ENCODE results near the gene CCDC27. TPM values are rescaled to one million over a fixed set of nuclear protein-coding genes. Genes with fewer than 3 reads are reported as not detected.

The CCDC27 gene
- total RNA-seq, 1 experiment from 2014 or later = not detected

GRCh38 chr1:3814065-3814464, 61.8 kb downstream of the CCDC27 start:
- POLR2A ChIA-PET = no interaction called here
- Histone ChIP-seq H3K4me3 (replicated peaks in 1 of 2; ENCODE audit: low read depth in 1 of 2, low read length in 2 of 2) (no peak overlapping the region), H3K9me2 (ENCODE audit: insufficient read depth) (no peaks in the 10 kb centered on the region), H4K20me1 (ENCODE audit: insufficient read depth) (no peaks in the 10 kb centered on the region), H3K9ac (ENCODE audit: low read length) (no peak overlapping the region), H3K79me2 (ENCODE audit: insufficient read depth, low read length) (no peaks in the 10 kb centered on the region), H2AFZ (ENCODE audit: low read depth, low read length, poor library complexity, severe bottlenecking) (no peak overlapping the region), H3K27me3 (ENCODE audit: insufficient read depth, low read length) (no peaks in the 10 kb centered on the region), H3K9me3 (ENCODE audit: control insufficient read depth in 1 of 2, insufficient read depth in 1 of 2, low read depth in 1 of 2, low read length in 2 of 2) (no peaks in the 10 kb centered on the region), H3K4me1 (ENCODE audit: control insufficient read depth in 1 of 2, insufficient read depth in 2 of 2, low read length in 2 of 2) (peaks cover 7 to 10% of the 10 kb centered on the region in 2 experiments; a peak in 3 of 4 replicates), H3K4me2 (ENCODE audit: low read length) (no peak overlapping the region), H3K27ac (ENCODE audit: low read depth, low read length) (no peak overlapping the region), H3K36me3 (ENCODE audit: control insufficient read depth in 1 of 2, insufficient read depth in 2 of 2, low read length in 2 of 2) (no peaks in the 10 kb centered on the region)
- CTCF ChIA-PET = no interaction called here
- RAD21 ChIA-PET (ENCODE audit: low non-redundant PET in 1 of 2, low total read pairs in 2 of 2, uncharacterized antibody in 2 of 2, unreplicated experiment in 2 of 2) = no interaction called here
- intact Hi-C loops (cut with micrococcal nuclease) = no loop called here
- no TSS peak for BruUV-seq (replicated peaks)
- ATAC-seq = no peak
- TF ChIP-seq, protein P1, sequence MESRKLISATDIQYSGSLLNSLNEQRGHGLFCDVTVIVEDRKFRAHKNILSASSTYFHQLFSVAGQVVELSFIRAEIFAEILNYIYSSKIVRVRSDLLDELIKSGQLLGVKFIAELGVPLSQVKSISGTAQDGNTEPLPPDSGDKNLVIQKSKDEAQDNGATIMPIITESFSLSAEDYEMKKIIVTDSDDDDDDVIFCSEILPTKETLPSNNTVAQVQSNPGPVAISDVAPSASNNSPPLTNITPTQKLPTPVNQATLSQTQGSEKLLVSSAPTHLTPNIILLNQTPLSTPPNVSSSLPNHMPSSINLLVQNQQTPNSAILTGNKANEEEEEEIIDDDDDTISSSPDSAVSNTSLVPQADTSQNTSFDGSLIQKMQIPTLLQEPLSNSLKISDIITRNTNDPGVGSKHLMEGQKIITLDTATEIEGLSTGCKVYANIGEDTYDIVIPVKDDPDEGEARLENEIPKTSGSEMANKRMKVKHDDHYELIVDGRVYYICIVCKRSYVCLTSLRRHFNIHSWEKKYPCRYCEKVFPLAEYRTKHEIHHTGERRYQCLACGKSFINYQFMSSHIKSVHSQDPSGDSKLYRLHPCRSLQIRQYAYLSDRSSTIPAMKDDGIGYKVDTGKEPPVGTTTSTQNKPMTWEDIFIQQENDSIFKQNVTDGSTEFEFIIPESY (IDR thresholded peaks at IDR 0.05; ENCODE audit: extremely low read depth, insufficient replicate concordance, low read length) = no peak
- TF ChIP-seq SRF (IDR thresholded peaks at IDR 0.05; ENCODE audit: low read depth) (no peak), CTCF (IDR thresholded peaks at IDR 0.05 in 2 of 3, conservative IDR thresholded peaks at IDR 0.05 in 1 of 3; ENCODE audit: borderline replicate concordance in 1 of 3, insufficient read depth in 1 of 3, low read depth in 2 of 3, low read length in 2 of 3) (no peak), SIN3A (IDR thresholded peaks at IDR 0.05; ENCODE audit: low read depth) (no peak), CEBPB (IDR thresholded peaks at IDR 0.05; ENCODE audit: low read depth) (no peak), POLR2AphosphoS5 (IDR thresholded peaks at IDR 0.05; ENCODE audit: low read depth, low read length) (no peak), FOSL1 (IDR thresholded peaks at IDR 0.05; ENCODE audit: low read depth) (no peak), ZFX (IDR thresholded peaks at IDR 0.05) (no peak), EZH2phosphoT487 (IDR thresholded peaks at IDR 0.05; ENCODE audit: borderline replicate concordance) (no peak), TCF7L2 (IDR thresholded peaks at IDR 0.05; ENCODE audit: borderline replicate concordance, extremely low read depth, insufficient read depth, insufficient read length) (no peak), SP1 (IDR thresholded peaks at IDR 0.05; ENCODE audit: low read depth) (no peak), CBX3 (IDR thresholded peaks at IDR 0.05; ENCODE audit: low read depth) (no peak)
- TF ChIP-seq, protein P2, sequence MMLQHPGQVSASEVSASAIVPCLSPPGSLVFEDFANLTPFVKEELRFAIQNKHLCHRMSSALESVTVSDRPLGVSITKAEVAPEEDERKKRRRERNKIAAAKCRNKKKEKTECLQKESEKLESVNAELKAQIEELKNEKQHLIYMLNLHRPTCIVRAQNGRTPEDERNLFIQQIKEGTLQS (IDR thresholded peaks at IDR 0.05) = no peak
- no peak for DNase-seq (ENCODE audit: low read depth, low spot score)

Data from HCT116 (cell line).